ENCODE data around the gene GAD2.

The GAD2 gene

DNA sequence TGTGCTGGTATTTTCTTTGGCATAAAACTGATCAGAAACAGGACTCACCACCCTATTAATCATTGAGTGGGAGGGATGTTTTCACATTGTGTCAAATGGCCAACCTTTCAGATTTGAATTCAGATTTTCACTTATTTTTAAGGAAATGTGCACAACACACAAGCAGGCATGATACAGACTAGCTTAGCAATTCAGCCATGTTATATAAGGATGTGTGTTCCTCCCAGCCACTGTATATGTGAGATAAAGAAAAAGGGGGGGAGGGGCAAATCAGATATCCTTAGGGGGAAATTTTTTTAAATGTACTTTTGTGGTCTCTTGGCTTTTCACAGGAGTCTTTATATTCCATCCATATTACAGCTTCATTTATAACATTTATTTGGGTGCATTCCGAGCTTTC, 3.1 kb downstream of the GAD2 start:
- no peaks in the 10 kb centered on the region for H3K36me3 ChIP-seq (ENCODE audit: low read depth)
- H3K9me3 ChIP-seq (ENCODE audit: severe bottlenecking): no peaks in the 10 kb centered on the region
- TF ChIP-seq, protein P1, sequence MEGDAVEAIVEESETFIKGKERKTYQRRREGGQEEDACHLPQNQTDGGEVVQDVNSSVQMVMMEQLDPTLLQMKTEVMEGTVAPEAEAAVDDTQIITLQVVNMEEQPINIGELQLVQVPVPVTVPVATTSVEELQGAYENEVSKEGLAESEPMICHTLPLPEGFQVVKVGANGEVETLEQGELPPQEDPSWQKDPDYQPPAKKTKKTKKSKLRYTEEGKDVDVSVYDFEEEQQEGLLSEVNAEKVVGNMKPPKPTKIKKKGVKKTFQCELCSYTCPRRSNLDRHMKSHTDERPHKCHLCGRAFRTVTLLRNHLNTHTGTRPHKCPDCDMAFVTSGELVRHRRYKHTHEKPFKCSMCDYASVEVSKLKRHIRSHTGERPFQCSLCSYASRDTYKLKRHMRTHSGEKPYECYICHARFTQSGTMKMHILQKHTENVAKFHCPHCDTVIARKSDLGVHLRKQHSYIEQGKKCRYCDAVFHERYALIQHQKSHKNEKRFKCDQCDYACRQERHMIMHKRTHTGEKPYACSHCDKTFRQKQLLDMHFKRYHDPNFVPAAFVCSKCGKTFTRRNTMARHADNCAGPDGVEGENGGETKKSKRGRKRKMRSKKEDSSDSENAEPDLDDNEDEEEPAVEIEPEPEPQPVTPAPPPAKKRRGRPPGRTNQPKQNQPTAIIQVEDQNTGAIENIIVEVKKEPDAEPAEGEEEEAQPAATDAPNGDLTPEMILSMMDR (IDR thresholded peaks at IDR 0.05; ENCODE audit: poor library complexity, severe bottlenecking): no peak
- DNase-seq (ENCODE audit: low spot score) (no peak), ATAC-seq (ENCODE audit: low read depth) (no peak)
- peaks cover 97% of the 10 kb centered on the region for H3K27me3 ChIP-seq (ENCODE audit: insufficient read depth, poor library complexity, severe bottlenecking)
- no peak overlapping the region for H3K4me3 ChIP-seq (ENCODE audit: severe bottlenecking)
- H3K4me1 ChIP-seq (ENCODE audit: insufficient read depth, poor library complexity, severe bottlenecking): no peaks in the 10 kb centered on the region
- no peak overlapping the region for H3K27ac ChIP-seq (ENCODE audit: poor library complexity, severe bottlenecking)

DNA sequence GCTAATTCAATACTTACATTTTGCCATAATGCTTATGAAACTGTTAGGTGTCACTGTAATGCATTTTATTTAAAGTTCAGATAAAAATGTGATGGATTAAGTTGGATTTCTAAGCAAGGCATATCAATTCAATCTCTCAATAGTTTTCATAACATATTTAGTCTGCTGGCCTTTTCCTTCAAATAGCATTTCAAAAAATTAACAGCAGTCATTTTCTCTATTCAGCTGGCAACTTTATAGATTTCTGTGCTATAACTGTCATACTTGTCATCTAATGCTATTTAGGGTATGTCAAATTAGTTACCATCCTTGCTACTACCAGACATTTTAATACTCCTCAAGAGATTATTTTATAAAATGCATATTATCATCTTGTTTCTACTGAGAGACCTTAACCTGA, 4.3 kb downstream of the GAD2 start:
- H3K27me3 ChIP-seq (ENCODE audit: insufficient read depth, poor library complexity, severe bottlenecking): peaks cover 85% of the 10 kb centered on the region
- H3K4me1 ChIP-seq (ENCODE audit: insufficient read depth, poor library complexity, severe bottlenecking): no peaks in the 10 kb centered on the region
- H3K36me3 ChIP-seq (ENCODE audit: low read depth): no peaks in the 10 kb centered on the region
- H3K4me3 ChIP-seq (ENCODE audit: severe bottlenecking): no peak overlapping the region
- TF ChIP-seq, protein P1 (IDR thresholded peaks at IDR 0.05; ENCODE audit: poor library complexity, severe bottlenecking): no peak
- H3K27ac ChIP-seq (ENCODE audit: poor library complexity, severe bottlenecking): no peak overlapping the region
- no peaks in the 10 kb centered on the region for H3K9me3 ChIP-seq (ENCODE audit: severe bottlenecking)
- ATAC-seq (ENCODE audit: low read depth) (no peak), DNase-seq (ENCODE audit: low spot score) (no peak)

DNA sequence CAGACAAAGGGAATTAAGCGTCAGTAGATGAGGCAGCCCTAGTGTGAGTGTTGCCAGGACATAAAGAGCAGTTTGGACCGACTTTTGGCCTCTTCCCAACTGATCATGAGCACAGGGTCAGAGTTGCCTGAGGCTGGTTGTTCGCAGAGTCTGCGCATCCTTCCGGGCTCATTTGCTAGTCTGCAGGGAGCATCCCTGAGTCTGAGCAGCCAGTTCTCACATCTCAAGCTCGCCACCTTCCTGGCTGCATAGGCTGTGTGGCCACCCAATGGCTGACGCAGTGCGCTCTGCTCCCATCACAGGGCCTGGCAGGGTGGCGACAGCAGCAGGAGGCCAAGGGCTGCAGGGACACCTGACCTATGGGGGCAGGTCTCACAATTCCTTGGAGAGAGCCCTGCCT, 5.0 kb downstream of the GAD2 start:
- Histone ChIP-seq H3K4me1 (ENCODE audit: insufficient read depth, poor library complexity, severe bottlenecking) (no peaks in the 10 kb centered on the region), H3K4me3 (ENCODE audit: severe bottlenecking) (no peak overlapping the region), H3K27ac (ENCODE audit: poor library complexity, severe bottlenecking) (no peak overlapping the region), H3K9me3 (ENCODE audit: severe bottlenecking) (no peaks in the 10 kb centered on the region), H3K36me3 (ENCODE audit: low read depth) (no peaks in the 10 kb centered on the region), H3K27me3 (ENCODE audit: insufficient read depth, poor library complexity, severe bottlenecking) (peaks cover 78% of the 10 kb centered on the region)
- TF ChIP-seq, protein P1 (IDR thresholded peaks at IDR 0.05; ENCODE audit: poor library complexity, severe bottlenecking): no peak
- ATAC-seq (ENCODE audit: low read depth) (no peak), DNase-seq (ENCODE audit: low spot score) (no peak)

DNA sequence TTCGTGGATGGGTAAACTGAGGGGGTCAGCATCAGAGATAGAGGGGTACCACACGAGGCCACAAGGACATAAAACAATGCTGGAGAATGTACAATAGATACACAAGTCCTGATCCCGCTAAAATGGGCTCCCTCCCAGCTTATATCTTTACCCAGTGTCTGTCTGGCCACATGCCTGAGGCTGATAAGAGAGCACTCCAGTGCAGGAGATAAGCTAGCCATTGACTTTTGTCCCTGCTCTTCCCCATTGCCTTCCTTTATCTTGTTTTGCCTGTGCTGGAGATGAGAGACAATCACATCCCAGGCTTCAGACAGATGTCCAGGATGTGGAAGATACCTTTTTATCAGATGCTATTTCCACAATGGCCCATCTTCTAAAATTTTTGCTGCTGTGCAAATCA, 6.0 kb downstream of the GAD2 start:
- Histone ChIP-seq H3K9me3 (ENCODE audit: severe bottlenecking) (no peaks in the 10 kb centered on the region), H3K27me3 (ENCODE audit: insufficient read depth, poor library complexity, severe bottlenecking) (peaks cover 68% of the 10 kb centered on the region), H3K4me3 (ENCODE audit: severe bottlenecking) (no peak overlapping the region), H3K36me3 (ENCODE audit: low read depth) (no peaks in the 10 kb centered on the region), H3K27ac (ENCODE audit: poor library complexity, severe bottlenecking) (no peak overlapping the region), H3K4me1 (ENCODE audit: insufficient read depth, poor library complexity, severe bottlenecking) (no peaks in the 10 kb centered on the region)
- DNase-seq (ENCODE audit: low spot score): no peak
- TF ChIP-seq, protein P1 (IDR thresholded peaks at IDR 0.05; ENCODE audit: poor library complexity, severe bottlenecking): no peak
- no peak for ATAC-seq (ENCODE audit: low read depth)

DNA sequence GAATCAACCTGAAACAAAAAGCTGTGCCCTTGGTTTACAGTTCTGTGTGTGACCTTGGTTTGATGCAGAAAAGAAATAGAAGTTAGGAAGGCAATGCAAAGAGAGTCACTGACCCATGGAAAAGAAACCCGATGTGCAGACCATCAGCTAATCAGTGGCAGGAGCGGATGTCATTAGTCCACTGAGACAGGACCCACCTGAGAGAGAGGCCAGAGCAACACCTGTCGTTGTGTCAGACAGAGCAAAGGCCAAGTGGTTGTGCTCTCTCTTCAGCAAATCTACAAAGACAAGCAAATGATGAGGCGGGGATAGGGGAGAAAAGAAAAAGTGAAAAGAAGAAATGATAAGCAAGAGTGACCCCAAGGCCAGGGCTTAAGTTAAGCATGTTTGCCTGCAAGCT, 8.7 kb downstream of the GAD2 start:
- no peaks in the 10 kb centered on the region for H3K9me3 ChIP-seq (ENCODE audit: severe bottlenecking)
- no peaks in the 10 kb centered on the region for H3K36me3 ChIP-seq (ENCODE audit: low read depth)
- DNase-seq (ENCODE audit: low spot score): no peak
- H3K4me3 ChIP-seq (ENCODE audit: severe bottlenecking): no peak overlapping the region
- no peak overlapping the region for H3K27ac ChIP-seq (ENCODE audit: poor library complexity, severe bottlenecking)
- ATAC-seq (ENCODE audit: low read depth): no peak
- H3K4me1 ChIP-seq (ENCODE audit: insufficient read depth, poor library complexity, severe bottlenecking): no peaks in the 10 kb centered on the region
- TF ChIP-seq, protein P1 (IDR thresholded peaks at IDR 0.05; ENCODE audit: poor library complexity, severe bottlenecking): no peak
- H3K27me3 ChIP-seq (ENCODE audit: insufficient read depth, poor library complexity, severe bottlenecking): peaks cover 40% of the 10 kb centered on the region

Measured in RWPE2 (cell line).